IMR-90 (cell line): ENCODE measurements around the gene SRBD1. TPM values are rescaled to one million over a fixed set of nuclear protein-coding genes. Genes with fewer than 3 reads are reported as not detected.

Experiments used
- ATAC-seq: fragments of 200-7000 bp; cut with Tn5 transposase; 2 replicates; pipeline ENCODE4 v1.9.1; 2020; ENCODE audit warnings: low read depth, mild to moderate bottlenecking, moderate library complexity
- BruUV-seq: library from RNA; stranded (reverse); fragments of 400-500 nt; replicated peaks from 2 replicates; lab custom pipeline; 2021; lab: Mats Ljungman, UMichigan
- CTCF ChIA-PET: fragments of 300-600 bp; formaldehyde crosslinking; extraction: SDS; loops from one replicate; lab custom pipeline; 2021; ENCODE audit warnings: antibody characterized with exemption; lab: Yijun Ruan, JAX
- POLR2A ChIA-PET: fragments of 300-600 bp; sonication (Branson Sonifier 250); formaldehyde crosslinking; loops from one replicate; lab custom pipeline; 2022; ENCODE audit warnings: antibody characterized with exemption; ENCODE audit not compliant: unreplicated experiment; lab: Charles Lee
- DNase-seq: peaks from one replicate; pipeline ENCODE4 v3.0.0; 2013
- H2AFZ ChIP-seq: replicated peaks from 2 replicates; pipeline ENCODE3; 2013; ENCODE audit warnings: low read length, mild to moderate bottlenecking; ENCODE audit not compliant: poor library complexity
- H2AK5ac ChIP-seq: 2 replicates; pipeline ENCODE4 v1.6.1; 2013; ENCODE audit warnings: low read depth, low read length, inconsistent platforms
- H2AK9ac ChIP-seq: replicated peaks from 2 replicates; pipeline ENCODE3; 2013; ENCODE audit warnings: mild to moderate bottlenecking, low read depth, low read length, moderate library complexity; ENCODE audit not compliant: poor library complexity
- H2BK120ac ChIP-seq: 2 replicates; pipeline ENCODE4 v1.6.1; 2013; ENCODE audit warnings: low read depth, low read length, inconsistent platforms
- H2BK15ac ChIP-seq: 3 replicates; pipeline ENCODE4 v1.6.1; 2013; ENCODE audit warnings: low read depth, low read length, inconsistent platforms
- H2BK20ac ChIP-seq: 2 replicates; pipeline ENCODE4 v1.6.1; 2013; ENCODE audit warnings: low read depth, mild to moderate bottlenecking, inconsistent platforms, low read length, moderate library complexity
- H2BK5ac ChIP-seq: 2 replicates; pipeline ENCODE4 v1.6.1; 2013; ENCODE audit warnings: mild to moderate bottlenecking, low read depth, low read length, inconsistent platforms; ENCODE audit not compliant: poor library complexity, severe bottlenecking
- H3K14ac ChIP-seq: replicated peaks from 2 replicates; pipeline ENCODE4 v1.6.1; 2013; ENCODE audit warnings: low read depth, low read length, inconsistent platforms
- H3K18ac ChIP-seq: 2 replicates; pipeline ENCODE4 v1.6.1; 2013; ENCODE audit warnings: low read depth, low read length, control low read depth
- H3K23ac ChIP-seq: 2 replicates; pipeline ENCODE4 v1.6.1; 2013; ENCODE audit warnings: low read depth, low read length, inconsistent platforms
- H3K27ac ChIP-seq: 2 replicates; pipeline ENCODE4 v1.5.1; 2013; ENCODE audit warnings: mild to moderate bottlenecking, control low read depth, low read length; ENCODE audit not compliant: insufficient read depth
- H3K27me3 ChIP-seq: 2 replicates; pipeline ENCODE4 v1.6.1; 2013; ENCODE audit warnings: low read length; ENCODE audit not compliant: control insufficient read depth, insufficient read depth
- H3K36me3 ChIP-seq: 2 replicates; pipeline ENCODE4 v1.6.1; 2013; ENCODE audit warnings: low read length, mixed read lengths; ENCODE audit not compliant: control insufficient read depth, insufficient read depth
- H3K4ac ChIP-seq: 2 replicates; pipeline ENCODE4 v1.6.1; 2013; ENCODE audit warnings: low read depth, low read length, inconsistent platforms
- H3K4me1 ChIP-seq: 2 replicates; pipeline ENCODE4 v1.6.1; 2013; ENCODE audit warnings: low read length, mixed read lengths; ENCODE audit not compliant: control insufficient read depth, insufficient read depth
- H3K4me2 ChIP-seq: 2 replicates; pipeline ENCODE4 v1.6.1; 2013; ENCODE audit warnings: low read depth, mild to moderate bottlenecking, control low read depth, low read length, moderate library complexity
- H3K4me3 ChIP-seq: 2 replicates; pipeline ENCODE4 v1.5.1; 2013; ENCODE audit warnings: low read depth, mild to moderate bottlenecking, control low read depth, low read length, moderate library complexity; ENCODE audit not compliant: insufficient read depth
- H3K56ac ChIP-seq: 2 replicates; pipeline ENCODE4 v1.6.1; 2013; ENCODE audit warnings: low read length, inconsistent platforms; ENCODE audit not compliant: insufficient read depth; ENCODE audit errors: extremely low read depth
- H3K79me1 ChIP-seq, 2 experiments: 2 replicates each; pipeline ENCODE4 v1.6.1; 2013; ENCODE audit warnings: low read length in 2 of 2, inconsistent platforms in 1 of 2, low read depth in 1 of 2
- H3K9ac ChIP-seq: 2 replicates; pipeline ENCODE4 v1.6.1; 2013; ENCODE audit warnings: low read depth, low read length, control low read depth
- H3K9me1 ChIP-seq: 2 replicates; pipeline ENCODE4 v1.6.1; 2013; ENCODE audit warnings: low read length, inconsistent platforms; ENCODE audit not compliant: insufficient read depth
- H3K9me3 ChIP-seq: 2 replicates; pipeline ENCODE4 v1.6.1; 2013; ENCODE audit warnings: low read length; ENCODE audit not compliant: control insufficient read depth, insufficient read depth
- H4K20me1 ChIP-seq: 2 replicates; pipeline ENCODE4 v1.6.1; 2013; ENCODE audit warnings: low read length, inconsistent platforms; ENCODE audit not compliant: insufficient read depth
- H4K5ac ChIP-seq: 2 replicates; pipeline ENCODE4 v1.6.1; 2013; ENCODE audit warnings: mild to moderate bottlenecking, low read depth, low read length, control low read depth
- H4K8ac ChIP-seq, 2 experiments: 2 replicates each; pipeline ENCODE4 v1.6.1; 2013; ENCODE audit warnings: low read depth in 2 of 2, low read length in 2 of 2, control low read depth in 1 of 2, inconsistent platforms in 1 of 2
- H4K91ac ChIP-seq: 2 replicates; pipeline ENCODE4 v1.6.1; 2013; ENCODE audit warnings: low read depth, low read length, inconsistent platforms; ENCODE audit not compliant: insufficient read depth
- BHLHE40 ChIP-seq: fragments of 150-350 bp; IDR thresholded peaks from 2 replicates; pipeline ENCODE4 v1.6.1; 2016; ENCODE audit warnings: mild to moderate bottlenecking, low read depth, low read length
- CEBPB ChIP-seq: IDR thresholded peaks from 2 replicates; pipeline ENCODE4 v1.6.1; 2012; ENCODE audit warnings: low read depth, low read length, improper control_type of control experiment
- CHD1 ChIP-seq: IDR thresholded peaks from 2 replicates; pipeline ENCODE4 v1.6.1; 2012; ENCODE audit warnings: low read depth, low read length, improper control_type of control experiment
- FOS ChIP-seq: fragments of 150-350 bp; IDR thresholded peaks from 2 replicates; pipeline ENCODE4 v1.6.1; 2016; ENCODE audit warnings: low read depth, low read length
- MAFK ChIP-seq: IDR thresholded peaks from 2 replicates; pipeline ENCODE4 v1.6.1; 2012; ENCODE audit warnings: low read depth, low read length, improper control_type of control experiment
- MAZ ChIP-seq: IDR thresholded peaks from 2 replicates; pipeline ENCODE4 v1.6.1; 2012; ENCODE audit warnings: low read depth, mild to moderate bottlenecking, low read length, improper control_type of control experiment, moderate library complexity, borderline replicate concordance
- MXI1 ChIP-seq: IDR thresholded peaks from 2 replicates; pipeline ENCODE4 v1.6.1; 2012; ENCODE audit warnings: low read depth, mild to moderate bottlenecking, low read length, moderate library complexity, borderline replicate concordance
- NFE2L2 ChIP-seq: fragments of 150-350 bp; IDR thresholded peaks from 2 replicates; pipeline ENCODE4 v1.6.1; 2016; ENCODE audit warnings: low read depth, mild to moderate bottlenecking, low read length
- POLR2A ChIP-seq: IDR thresholded peaks from 2 replicates; pipeline ENCODE4 v1.6.1; 2012; ENCODE audit warnings: mild to moderate bottlenecking, low read depth, low read length
- RAD21 ChIP-seq: IDR thresholded peaks from 2 replicates; pipeline ENCODE4 v1.6.1; 2012; ENCODE audit warnings: low read length, improper control_type of control experiment
- RCOR1 ChIP-seq: IDR thresholded peaks from 2 replicates; pipeline ENCODE4 v1.6.1; 2012; ENCODE audit warnings: mild to moderate bottlenecking, low read length, improper control_type of control experiment; ENCODE audit not compliant: insufficient replicate concordance
- RFX5 ChIP-seq: IDR thresholded peaks from 2 replicates; pipeline ENCODE4 v1.8.0; 2012; ENCODE audit warnings: low read depth, mild to moderate bottlenecking, low read length, moderate library complexity
- SMC3 ChIP-seq: fragments of 150-350 bp; IDR thresholded peaks from 2 replicates; pipeline ENCODE4 v1.6.1; 2016; ENCODE audit warnings: low read depth, mild to moderate bottlenecking, antibody characterized with exemption, low read length, moderate library complexity
- WGBS, 2 experiments: methylation state at CpG; one replicate each; pipeline versions ENCODE4 v1.1.5 to v1.1.7; 2013; ENCODE audit warnings: missing lambda C conversion rate in 2 of 2; ENCODE audit not compliant: insufficient read length in 1 of 2; ENCODE audit errors: extremely low coverage in 2 of 2; 5-methylcytosine and 5-hydroxymethylcytosine counted together
- dilution Hi-C: fragments of 300-500 bp; cut with HindIII; formaldehyde crosslinking; loops from one replicate; pipeline ENCODE4 v1.14.3; 2018; ENCODE audit warnings: low sequenced_read_pairs; ENCODE audit not compliant: unreplicated experiment
- in situ Hi-C: fragments of 300-500 bp; cut with MboI; formaldehyde crosslinking; loops from 3 replicates; pipeline ENCODE4 v1.14.3; 2019; ENCODE audit warnings: low sequenced_read_pairs, inconsistent platforms, mixed read lengths
- intact Hi-C: fragments of 100-400 bp; cut with micrococcal nuclease; formaldehyde crosslinking; loops from 2 replicates; pipeline ENCODE4 v1.10.0; 2022
- polyA plus RNA-seq, 3 experiments: library from polyadenylated mRNA; depleted of rRNA; stranded (reverse); fragments of >200 nt; gene quantifications; 2 replicates each; pipeline ENCODE4 v1.2.3, GENCODE V29; 2012; ENCODE audit warnings: low replicate concordance in 1 of 3
- total RNA-seq: library from RNA; depleted of rRNA; stranded (reverse); fragments of >200 nt; gene quantifications from 2 replicates; pipeline ENCODE4 v1.2.3, GENCODE V29; 2012
- TF ChIP-seq, protein P1 (sequence below): conservative IDR thresholded peaks from 2 replicates; pipeline ENCODE4 v1.5.1; 2012; ENCODE audit warnings: mild to moderate bottlenecking, low read depth, low read length, improper control_type of control experiment
- TF ChIP-seq, protein P2 (sequence below): fragments of 150-350 bp; IDR thresholded peaks from 2 replicates; pipeline ENCODE4 v1.6.1; 2016; ENCODE audit warnings: low read depth, mild to moderate bottlenecking, low read length, moderate library complexity, borderline replicate concordance
- TF ChIP-seq, protein P3 (sequence below): fragments of 150-350 bp; IDR thresholded peaks from 2 replicates; pipeline ENCODE4 v1.6.1; 2017; ENCODE audit warnings: mild to moderate bottlenecking, antibody characterized with exemption, low read length, low read depth

Gene SRBD1
- total and polyA plus RNA-seq, 2 of the 4 experiments (the other 2 are of a cell fraction), result 3.5 to 14.7 TPM

DNA sequence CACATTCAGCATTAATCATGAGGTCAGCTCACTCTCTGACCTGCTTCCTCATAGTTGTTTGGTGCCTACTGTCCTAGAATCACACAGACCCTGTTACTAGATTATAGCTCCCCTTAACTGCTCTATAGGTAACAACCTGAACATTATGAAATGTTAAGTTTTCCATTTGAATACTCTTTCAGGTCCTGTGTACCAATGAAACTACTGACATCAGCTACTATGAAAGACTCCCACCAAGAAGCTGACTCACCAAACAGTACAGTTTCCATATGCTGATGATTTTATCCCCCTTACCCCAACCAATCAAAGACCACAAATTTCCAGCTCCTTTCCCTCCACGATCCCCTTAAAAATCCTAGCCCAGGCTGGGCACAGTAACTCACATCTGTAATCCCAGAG lies 56.3 kb downstream of the SRBD1 start:
- Histone ChIP-seq H3K23ac (no peak overlapping the region), H3K9me3 (peaks cover 3% of the 10 kb centered on the region), H2AFZ (no peak overlapping the region), H3K4ac (no peak overlapping the region), H3K9ac (no peak overlapping the region), H2BK15ac (no peak overlapping the region), H3K14ac (0 out of 2 replicates have a peak overlapping the region, but pooled peaks have one; percentile 10), H3K18ac (peak overlapping the region; percentile 36; the same call in 1 of the 2 replicates), H4K20me1 (no peaks in the 10 kb centered on the region), H2BK20ac (no peak overlapping the region), H3K9me1 (peaks cover 3% of the 10 kb centered on the region; the same call in 1 of the 2 replicates), H2BK5ac (no peak overlapping the region), H3K27me3 (no peaks in the 10 kb centered on the region), H4K91ac (no peak overlapping the region), H3K56ac (no peak overlapping the region), H4K5ac (no peak overlapping the region; the same call in 1 of the 2 replicates), H2BK120ac (no peak overlapping the region), H3K4me1 (peaks cover 9% of the 10 kb centered on the region), H2AK9ac (no peak overlapping the region), H3K4me2 (peak overlapping the region; percentile 22; the same call in 1 of the 2 replicates), H4K8ac (no peak overlapping the region), H3K36me3 (no peaks in the 10 kb centered on the region), H2AK5ac (no peak overlapping the region), H3K27ac (no peak overlapping the region), H3K79me1 (no peaks in the 10 kb centered on the region), H3K4me3 (no peak overlapping the region)
- dilution Hi-C loops, result no loop called here
- peak; percentile 40 for ATAC-seq
- CTCF ChIA-PET, result interaction anchor here (0.7 to 0.9 kb wide), 2 partner anchors 17 to 580 kb away, joined by 3 read pairs; no protein-coding TSS in a partner anchor
- POLR2A ChIA-PET, result interaction anchor here (0.7 kb wide), 2 partner anchors 51 to 111 kb away, joined by 3 to 5 read pairs; no protein-coding TSS in a partner anchor
- WGBS, 2 experiments, result no CpG with 5 or more reads among the region's 1 CpG
- DNase-seq, result peak; percentile 52
- TF ChIP-seq CEBPB (no peak), RCOR1 (no peak), MAFK (no peak; the same call in 1 of the 2 replicates), SMC3 (no peak), FOS (no peak), MXI1 (no peak), RAD21 (no peak), CHD1 (no peak), NFE2L2 (no peak), MAZ (no peak), BHLHE40 (no peak), RFX5 (no peak), POLR2A (no peak)
- TF ChIP-seq, protein P1, sequence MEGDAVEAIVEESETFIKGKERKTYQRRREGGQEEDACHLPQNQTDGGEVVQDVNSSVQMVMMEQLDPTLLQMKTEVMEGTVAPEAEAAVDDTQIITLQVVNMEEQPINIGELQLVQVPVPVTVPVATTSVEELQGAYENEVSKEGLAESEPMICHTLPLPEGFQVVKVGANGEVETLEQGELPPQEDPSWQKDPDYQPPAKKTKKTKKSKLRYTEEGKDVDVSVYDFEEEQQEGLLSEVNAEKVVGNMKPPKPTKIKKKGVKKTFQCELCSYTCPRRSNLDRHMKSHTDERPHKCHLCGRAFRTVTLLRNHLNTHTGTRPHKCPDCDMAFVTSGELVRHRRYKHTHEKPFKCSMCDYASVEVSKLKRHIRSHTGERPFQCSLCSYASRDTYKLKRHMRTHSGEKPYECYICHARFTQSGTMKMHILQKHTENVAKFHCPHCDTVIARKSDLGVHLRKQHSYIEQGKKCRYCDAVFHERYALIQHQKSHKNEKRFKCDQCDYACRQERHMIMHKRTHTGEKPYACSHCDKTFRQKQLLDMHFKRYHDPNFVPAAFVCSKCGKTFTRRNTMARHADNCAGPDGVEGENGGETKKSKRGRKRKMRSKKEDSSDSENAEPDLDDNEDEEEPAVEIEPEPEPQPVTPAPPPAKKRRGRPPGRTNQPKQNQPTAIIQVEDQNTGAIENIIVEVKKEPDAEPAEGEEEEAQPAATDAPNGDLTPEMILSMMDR, result no peak
- TF ChIP-seq, protein P2, sequence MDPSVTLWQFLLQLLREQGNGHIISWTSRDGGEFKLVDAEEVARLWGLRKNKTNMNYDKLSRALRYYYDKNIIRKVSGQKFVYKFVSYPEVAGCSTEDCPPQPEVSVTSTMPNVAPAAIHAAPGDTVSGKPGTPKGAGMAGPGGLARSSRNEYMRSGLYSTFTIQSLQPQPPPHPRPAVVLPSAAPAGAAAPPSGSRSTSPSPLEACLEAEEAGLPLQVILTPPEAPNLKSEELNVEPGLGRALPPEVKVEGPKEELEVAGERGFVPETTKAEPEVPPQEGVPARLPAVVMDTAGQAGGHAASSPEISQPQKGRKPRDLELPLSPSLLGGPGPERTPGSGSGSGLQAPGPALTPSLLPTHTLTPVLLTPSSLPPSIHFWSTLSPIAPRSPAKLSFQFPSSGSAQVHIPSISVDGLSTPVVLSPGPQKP, result no peak
- TF ChIP-seq, protein P3, sequence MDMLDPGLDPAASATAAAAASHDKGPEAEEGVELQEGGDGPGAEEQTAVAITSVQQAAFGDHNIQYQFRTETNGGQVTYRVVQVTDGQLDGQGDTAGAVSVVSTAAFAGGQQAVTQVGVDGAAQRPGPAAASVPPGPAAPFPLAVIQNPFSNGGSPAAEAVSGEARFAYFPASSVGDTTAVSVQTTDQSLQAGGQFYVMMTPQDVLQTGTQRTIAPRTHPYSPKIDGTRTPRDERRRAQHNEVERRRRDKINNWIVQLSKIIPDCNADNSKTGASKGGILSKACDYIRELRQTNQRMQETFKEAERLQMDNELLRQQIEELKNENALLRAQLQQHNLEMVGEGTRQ, result no peak
- intact Hi-C loops, result no loop called here
- no TSS peak for BruUV-seq
- in situ Hi-C loops, result no loop called here
